H1 (cell line): ENCODE results near the gene SELENOF. TPM values are rescaled to one million over a fixed set of nuclear protein-coding genes. Genes with fewer than 3 reads are reported as not detected.

Experiments used
- CTCF ChIA-PET: fragments of 300-600 bp; sonication (Branson Sonifier 250); formaldehyde crosslinking; loops from one replicate; lab custom pipeline; 2021; ENCODE audit not compliant: partially characterized antibody; lab: Charles Lee
- POLR2A ChIA-PET: fragments of 300-600 bp; sonication (Branson Sonifier 250); formaldehyde crosslinking; loops from one replicate; lab custom pipeline; 2021; ENCODE audit warnings: inconsistent platforms; ENCODE audit not compliant: partially characterized antibody; lab: Charles Lee
- DNase-seq, 2 experiments: peaks; one replicate each; pipeline versions ENCODE4 v3.0.0 to v3.0.0-alpha.2; 2010 to 2022; ENCODE audit warnings: low spot score in 2 of 2, low read depth in 1 of 2, mixed read lengths in 1 of 2
- FAIRE-seq: peaks from 2 replicates; lab custom pipeline; 2011; peaks lifted over from hg19 to GRCh38; lab: Jason Lieb, UNC
- H2AFZ ChIP-seq: 2 replicates; pipeline ENCODE4 v1.8.1; 2012; ENCODE audit warnings: low read length, inconsistent platforms
- H2AK5ac ChIP-seq: 2 replicates; pipeline ENCODE4 v1.6.1; 2013; ENCODE audit warnings: low read depth, low read length
- H2BK120ac ChIP-seq: replicated peaks from 2 replicates; pipeline ENCODE3; 2013; ENCODE audit warnings: low read depth, low read length, inconsistent platforms
- H2BK12ac ChIP-seq: 2 replicates; pipeline ENCODE4 v1.6.1; 2013; ENCODE audit warnings: low read depth, low read length
- H2BK15ac ChIP-seq: 2 replicates; pipeline ENCODE4 v1.6.1; 2013; ENCODE audit warnings: low read length
- H2BK20ac ChIP-seq: 2 replicates; pipeline ENCODE4 v1.6.1; 2013; ENCODE audit warnings: low read length
- H2BK5ac ChIP-seq: 2 replicates; pipeline ENCODE4 v1.6.1; 2013; ENCODE audit warnings: low read depth, low read length
- H3K14ac ChIP-seq: 2 replicates; pipeline ENCODE4 v1.6.1; 2013; ENCODE audit warnings: inconsistent platforms; ENCODE audit not compliant: insufficient read length
- H3K18ac ChIP-seq: 2 replicates; pipeline ENCODE4 v1.6.1; 2013; ENCODE audit warnings: low read length; ENCODE audit errors: extremely low read depth
- H3K23ac ChIP-seq: 2 replicates; pipeline ENCODE4 v1.6.1; 2013; ENCODE audit warnings: inconsistent platforms; ENCODE audit not compliant: insufficient read length
- H3K23me2 ChIP-seq: 2 replicates; pipeline ENCODE4 v1.6.1; 2013; ENCODE audit warnings: low read depth, low read length
- H3K27ac ChIP-seq: 2 replicates; pipeline ENCODE4 v1.6.1; 2011; ENCODE audit warnings: low read depth, low read length, inconsistent platforms
- H3K27me3 ChIP-seq, 4 experiments: replicated peaks in 1 of 4; 1 replicate in 1 of 4; 2 replicates in 3 of 4; pipeline versions ENCODE4 v1.6.1 to v1.8.1; 2011 to 2013; ENCODE audit warnings: low read length in 3 of 4, mild to moderate bottlenecking in 3 of 4, inconsistent platforms in 2 of 4, mixed read lengths in 2 of 4, moderate library complexity in 1 of 4; ENCODE audit not compliant: control insufficient read depth in 3 of 4, insufficient read depth in 3 of 4; ENCODE audit errors: extremely low read depth in 1 of 4
- H3K36me3 ChIP-seq, 4 experiments: 2 replicates each; pipeline versions ENCODE4 v1.6.1 to v1.8.1; 2011 to 2013; ENCODE audit warnings: mild to moderate bottlenecking in 4 of 4, low read length in 3 of 4, moderate library complexity in 2 of 4, control low read depth in 1 of 4, inconsistent platforms in 1 of 4; ENCODE audit not compliant: insufficient read depth in 4 of 4, control insufficient read depth in 2 of 4
- H3K4ac ChIP-seq: replicated peaks from 2 replicates; pipeline ENCODE3; 2013; ENCODE audit warnings: low read length, low read depth, mixed read lengths, inconsistent platforms; ENCODE audit not compliant: insufficient read length
- H3K4me1 ChIP-seq, 4 experiments: replicated peaks in 1 of 4; 1 replicate in 1 of 4; 2 replicates in 3 of 4; pipeline versions ENCODE4 v1.6.1 to v1.8.1; 2011 to 2013; ENCODE audit warnings: low read length in 3 of 4, inconsistent platforms in 2 of 4, mixed read lengths in 1 of 4; ENCODE audit not compliant: insufficient read depth in 4 of 4, control insufficient read depth in 3 of 4
- H3K4me2 ChIP-seq, 2 experiments: 2 replicates each; pipeline versions ENCODE4 v1.6.1 to v1.8.1; 2011 to 2013; ENCODE audit warnings: low read depth in 2 of 2, low read length in 2 of 2, control low read depth in 1 of 2, inconsistent platforms in 1 of 2, mild to moderate bottlenecking in 1 of 2; ENCODE audit not compliant: insufficient read depth in 1 of 2
- H3K4me3 ChIP-seq, 4 experiments: fragments of 200-600, 300-600 bp in 1 of 4; sonication (generic), shearing (Covaris generic), sonication (Bioruptor Twin) in 1 of 4; 2 replicates each; pipeline versions ENCODE4 v1.5.1 to v1.8.1; 2011 to 2016; ENCODE audit warnings: low read length in 4 of 4, low read depth in 3 of 4, control low read depth in 2 of 4, inconsistent platforms in 2 of 4, mild to moderate bottlenecking in 2 of 4, mixed read lengths in 1 of 4, moderate library complexity in 1 of 4; ENCODE audit not compliant: insufficient read depth in 2 of 4; ENCODE audit errors: extremely low read depth in 1 of 4
- H3K56ac ChIP-seq: replicated peaks from 2 replicates; pipeline ENCODE3; 2013; ENCODE audit warnings: low read depth, mild to moderate bottlenecking, mixed read lengths, low read length, inconsistent platforms; ENCODE audit not compliant: insufficient read length
- H3K79me1 ChIP-seq: 2 replicates; pipeline ENCODE4 v1.6.1; 2013; ENCODE audit warnings: low read depth, low read length, control low read depth
- H3K79me2 ChIP-seq, 2 experiments: 2 replicates each; pipeline versions ENCODE4 v1.6.1 to v1.8.1; 2012 to 2013; ENCODE audit warnings: low read length in 2 of 2, mild to moderate bottlenecking in 2 of 2, inconsistent platforms in 1 of 2; ENCODE audit not compliant: insufficient read depth in 2 of 2, control insufficient read depth in 1 of 2
- H3K9ac ChIP-seq, 4 experiments: replicated peaks in 1 of 4; 1 replicate in 1 of 4; 2 replicates in 3 of 4; pipeline versions ENCODE4 v1.6.1 to v1.8.1; 2011 to 2013; ENCODE audit warnings: low read depth in 3 of 4, low read length in 3 of 4, control low read depth in 2 of 4, mild to moderate bottlenecking in 2 of 4, moderate library complexity in 2 of 4, inconsistent platforms in 1 of 4; ENCODE audit errors: extremely low read depth in 1 of 4
- H3K9me3 ChIP-seq, 2 experiments: 2 replicates each; pipeline versions ENCODE4 v1.6.1 to v1.8.1; 2012 to 2013; ENCODE audit warnings: mild to moderate bottlenecking in 2 of 2, moderate library complexity in 2 of 2, control low read depth in 1 of 2, inconsistent platforms in 1 of 2, low read depth in 1 of 2, low read length in 1 of 2, mixed read lengths in 1 of 2; ENCODE audit not compliant: insufficient read depth in 2 of 2
- H4K20me1 ChIP-seq, 2 experiments: replicated peaks in 1 of 2; 2 replicates each; pipeline versions ENCODE3 to v1.8.1; 2011 to 2013; ENCODE audit warnings: inconsistent platforms in 2 of 2, low read length in 2 of 2, mild to moderate bottlenecking in 1 of 2; ENCODE audit not compliant: insufficient read depth in 2 of 2, control insufficient read depth in 1 of 2
- H4K5ac ChIP-seq: 2 replicates; pipeline ENCODE4 v1.6.1; 2013; ENCODE audit warnings: low read length, low read depth, mixed read lengths, inconsistent platforms; ENCODE audit not compliant: insufficient read length
- H4K8ac ChIP-seq: 2 replicates; pipeline ENCODE4 v1.8.0; 2013; ENCODE audit warnings: mild to moderate bottlenecking, moderate library complexity, low read length, inconsistent platforms; ENCODE audit not compliant: insufficient read depth; ENCODE audit errors: extremely low read depth
- H4K91ac ChIP-seq: replicated peaks from 2 replicates; pipeline ENCODE3; 2013; ENCODE audit warnings: low read length, mixed read lengths, inconsistent platforms; ENCODE audit not compliant: insufficient read length
- ATF2 ChIP-seq: IDR thresholded peaks from 2 replicates; pipeline ENCODE4 v1.6.1; 2012; ENCODE audit warnings: low read length, inconsistent platforms
- CBX5 ChIP-seq: fragments of 300-800, 300-1000 bp; sonication (generic); IDR thresholded peaks from 2 replicates; pipeline ENCODE4 v1.7.1; 2016; ENCODE audit warnings: antibody characterized with exemption, low read length, low read depth
- CEBPB ChIP-seq: IDR thresholded peaks from 2 replicates; pipeline ENCODE4 v1.6.1; 2012; ENCODE audit warnings: low read depth, low read length
- CHD1 ChIP-seq: IDR thresholded peaks from 2 replicates; pipeline ENCODE4 v1.6.1; 2012; ENCODE audit warnings: low read depth, low read length, improper control_type of control experiment
- CTBP2 ChIP-seq: IDR thresholded peaks from 2 replicates; pipeline ENCODE4 v1.7.0; 2011; ENCODE audit warnings: borderline replicate concordance, mild to moderate bottlenecking, moderate library complexity, mixed read lengths, low read length; ENCODE audit not compliant: insufficient read depth, insufficient read length
- E2F6 ChIP-seq: IDR thresholded peaks from 2 replicates; pipeline ENCODE4 v1.6.1; 2012; ENCODE audit warnings: inconsistent platforms
- HDAC6 ChIP-seq: IDR thresholded peaks from one replicate; pipeline ENCODE4 v1.7.1; 2012; ENCODE audit warnings: low read depth, mild to moderate bottlenecking, inconsistent platforms, low read length, moderate library complexity
- NRF1 ChIP-seq: IDR thresholded peaks from 2 replicates; pipeline ENCODE4 v1.6.1; 2011; ENCODE audit warnings: mild to moderate bottlenecking, low read depth, low read length, improper control_type of control experiment
- RXRA ChIP-seq: IDR thresholded peaks from 2 replicates; pipeline ENCODE4 v1.6.1; 2011; ENCODE audit warnings: low read depth, mild to moderate bottlenecking, low read length, moderate library complexity; ENCODE audit not compliant: insufficient read depth
- SIX5 ChIP-seq: IDR thresholded peaks from 2 replicates; pipeline ENCODE4 v1.6.1; 2011; ENCODE audit warnings: mild to moderate bottlenecking, low read depth, low read length
- SP1 ChIP-seq: IDR thresholded peaks from 2 replicates; pipeline ENCODE4 v1.6.1; 2011; ENCODE audit warnings: low read depth, low read length
- WGBS, 2 experiments: shearing (Covaris generic) in 1 of 2; methylation state at CpG; one replicate each; pipeline versions ENCODE4 v1.1.6 to v1.1.7; 2013 to 2015; ENCODE audit warnings: low lambda C conversion rate in 2 of 2, mixed read lengths in 2 of 2, inconsistent platforms in 1 of 2, low coverage in 1 of 2, missing lambda C conversion rate in 1 of 2; ENCODE audit not compliant: insufficient replicate concordance in 2 of 2, insufficient coverage in 1 of 2, insufficient read length in 1 of 2; ENCODE audit errors: extremely low coverage in 1 of 2, missing lambda C conversion rate in 1 of 2; 5-methylcytosine and 5-hydroxymethylcytosine counted together
- polyA plus RNA-seq, 7 experiments: library from polyadenylated mRNA; depleted of rRNA in 3 of 7; stranded (reverse) in 5 of 7; unstranded in 2 of 7; fragments of >200 nt in 5 of 7; fragments of 200-250 nt in 2 of 7; gene quantifications; 1 replicate in 5 of 7; 2 replicates in 1 of 7; 4 replicates in 1 of 7; pipeline versions ENCODE4 v1.2.1 to v1.2.3, GENCODE V29; 2011 to 2013; ENCODE audit warnings: missing spikeins in 2 of 7, mixed read lengths in 2 of 7
- total RNA-seq: library from RNA; stranded (reverse); fragmentation: NEBNext Ultra II Directional; extraction: Animal tissue kit (Norgen Biotek cat#: 25700); gene quantifications from 2 replicates; pipeline ENCODE4 v1.2.1, GENCODE V29; 2021

Gene SELENOF
- total and polyA plus RNA-seq, 2 of the 8 experiments (the other 6 are each of a cell fraction or from before 2014, with no cell fraction given): 70.7 to 163 TPM

- Histone ChIP-seq H2AK5ac (no peak overlapping the region), H3K79me2 (peaks cover 3 to 93% of the 10 kb centered on the region in 2 experiments), H2BK20ac (no peak overlapping the region), H3K27me3 (no peaks in the 10 kb centered on the region), H3K27ac (no peak overlapping the region), H3K79me1 (peaks cover 4% of the 10 kb centered on the region; the same call in 1 of the 2 replicates), H3K14ac (no peak overlapping the region), H3K36me3 (no peaks in the 10 kb centered on the region), H4K8ac (no peak overlapping the region), H3K4me2 (no peak overlapping the region), H3K9me3 (no peaks in the 10 kb centered on the region), H3K18ac (no peak overlapping the region), H2BK12ac (no peak overlapping the region), H3K4me1 (peaks cover 0 to 11% (median 8%) of the 10 kb centered on the region in 4 experiments; a peak in 4 of 7 replicates), H4K5ac (no peak overlapping the region), H3K23ac (no peak overlapping the region), H3K9ac (no peak overlapping the region), H2BK5ac (no peak overlapping the region), H2BK15ac (no peak overlapping the region), H4K20me1 (peaks cover 0 to 2% of the 10 kb centered on the region in 2 experiments), H3K56ac (no peak overlapping the region), H4K91ac (no peak overlapping the region), H3K4me3 (peak overlapping the region in 1 of 4 experiments; percentile 36; a peak in 2 of 8 replicates), H2AFZ (no peak overlapping the region), H2BK120ac (no peak overlapping the region), H3K4ac (no peak overlapping the region), H3K23me2 (no peaks in the 10 kb centered on the region)
- ChIA-PET CTCF (interaction anchor here (2.0 kb wide), 1 partner anchor 26 kb away, joined by 4 read pairs; no protein-coding TSS in a partner anchor), POLR2A (interaction anchor here (7.5 kb wide), 1 partner anchor 24 kb away, joined by 49 read pairs; the partner anchor contains the start of genes HS2ST1 and SELENOF)
- WGBS, 2 experiments: 82% methylated on average over 1 of the region's 1 CpG; no CpG with 5 or more reads in 1 of the 2 experiments
- DNase-seq: no peak
- no peak for FAIRE-seq
- no peak for TF ChIP-seq RXRA
- no peak for TF ChIP-seq CHD1
- no peak for TF ChIP-seq ATF2
- TF ChIP-seq SIX5: no peak
- TF ChIP-seq NRF1: no peak
- no peak for TF ChIP-seq SP1
- TF ChIP-seq CEBPB: no peak
- no peak for TF ChIP-seq CBX5
- TF ChIP-seq CTBP2: no peak
- TF ChIP-seq E2F6: no peak
- TF ChIP-seq HDAC6: no peak
These were observed 24.5 kb upstream of the SELENOF start for GRCh38 chr1:86938450-86938849.
